Measurements from ENCODE around the gene FLVCR2.

DNA sequence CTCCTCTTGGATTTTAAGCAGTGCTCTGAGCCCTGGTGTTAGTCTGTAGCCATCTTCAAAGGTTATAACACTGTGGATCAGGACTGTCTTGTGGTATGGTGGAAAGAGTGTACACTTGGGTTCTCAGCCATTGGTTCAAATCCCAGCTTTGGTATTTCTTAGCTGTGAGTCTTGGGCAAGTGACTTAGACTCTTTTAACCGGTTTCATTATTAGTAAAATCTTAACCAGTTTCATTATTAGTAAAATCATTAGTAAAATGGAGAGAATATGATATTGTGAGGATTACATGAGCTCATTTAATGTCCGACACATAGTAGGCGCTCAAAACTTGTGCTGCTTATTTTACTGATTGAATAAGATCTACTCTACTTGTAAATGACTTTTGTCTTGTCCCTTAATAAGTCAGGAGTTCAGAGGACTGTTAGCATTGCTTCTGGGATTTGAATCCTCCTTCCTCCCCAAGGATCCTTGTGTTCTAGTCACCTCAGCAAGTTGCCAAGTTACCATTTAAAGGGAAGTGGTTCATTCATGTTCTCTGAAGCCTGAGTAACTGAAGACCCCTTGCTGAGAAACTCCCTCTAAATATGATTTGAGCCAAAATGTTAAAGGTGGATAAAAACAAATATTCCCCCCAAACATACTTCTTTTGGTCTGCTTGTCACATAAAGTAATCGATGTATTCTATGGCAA, 95.1 kb downstream of the FLVCR2 start:
- TF ChIP-seq ARNT (IDR thresholded peaks at IDR 0.05), result no peak
- no peak for TF ChIP-seq BHLHE40 (IDR thresholded peaks at IDR 0.05; ENCODE audit: borderline replicate concordance)
- TF ChIP-seq FOXK2 (IDR thresholded peaks at IDR 0.05), result no peak
- TF ChIP-seq TARDBP (IDR thresholded peaks at IDR 0.05), result no peak
- no peak for TF ChIP-seq L3MBTL2 (conservative IDR thresholded peaks at IDR 0.05)
- no peak for TF ChIP-seq SUZ12 (IDR thresholded peaks at IDR 0.05)
- no peak for TF ChIP-seq SP1 (IDR thresholded peaks at IDR 0.05)
- TF ChIP-seq ZNF384 (IDR thresholded peaks at IDR 0.05), result no peak
- TF ChIP-seq FOXM1 (IDR thresholded peaks at IDR 0.05; ENCODE audit: borderline replicate concordance), result no peak

All from HEK293T (cell line).